NCI-H345 treated with DMSO at 0.1 percent for 48 hours (cell line): ENCODE data around the gene SLC40A1.

ENCODE experiments used
- DNase-seq: peaks from one replicate; lab custom pipeline; 2025; ENCODE audit not compliant: unreplicated experiment; lab: John Stamatoyannopoulos, UW

Gene SLC40A1

GRCh38 chr2:189517847-189518535, 62.6 kb downstream of the SLC40A1 start:
- no peak for DNase-seq

GRCh38 chr2:189516546-189516945, 64.0 kb downstream of the SLC40A1 start:
- no peak for DNase-seq

- DNase-seq, result no peak
These were observed 65.3 kb downstream of the SLC40A1 start for GRCh38 chr2:189515264-189515663.

GRCh38 chr2:189514104-189514503, 66.5 kb downstream of the SLC40A1 start:
- no peak for DNase-seq

GRCh38 chr2:189512879-189513278, 67.7 kb downstream of the SLC40A1 start:
- DNase-seq, result no peak

- no peak for DNase-seq
These were observed 68.6 kb downstream of the SLC40A1 start for GRCh38 chr2:189511960-189512319.

- DNase-seq, result no peak
These were observed 69.2 kb downstream of the SLC40A1 start for GRCh38 chr2:189511210-189511959.
